ENCODE measurements around the gene TMEM150A. TPM values are rescaled to one million over a fixed set of nuclear protein-coding genes. Genes with fewer than 3 reads are reported as not detected.
"Not testable (repeated sequence)": the region's sequence is repeated elsewhere in the genome, so short reads cannot be mapped to it uniquely, and the experiment has no call there.

TMEM150A gene
- total RNA-seq, 1 donor from 2014 or later: 9.2 TPM

DNA sequence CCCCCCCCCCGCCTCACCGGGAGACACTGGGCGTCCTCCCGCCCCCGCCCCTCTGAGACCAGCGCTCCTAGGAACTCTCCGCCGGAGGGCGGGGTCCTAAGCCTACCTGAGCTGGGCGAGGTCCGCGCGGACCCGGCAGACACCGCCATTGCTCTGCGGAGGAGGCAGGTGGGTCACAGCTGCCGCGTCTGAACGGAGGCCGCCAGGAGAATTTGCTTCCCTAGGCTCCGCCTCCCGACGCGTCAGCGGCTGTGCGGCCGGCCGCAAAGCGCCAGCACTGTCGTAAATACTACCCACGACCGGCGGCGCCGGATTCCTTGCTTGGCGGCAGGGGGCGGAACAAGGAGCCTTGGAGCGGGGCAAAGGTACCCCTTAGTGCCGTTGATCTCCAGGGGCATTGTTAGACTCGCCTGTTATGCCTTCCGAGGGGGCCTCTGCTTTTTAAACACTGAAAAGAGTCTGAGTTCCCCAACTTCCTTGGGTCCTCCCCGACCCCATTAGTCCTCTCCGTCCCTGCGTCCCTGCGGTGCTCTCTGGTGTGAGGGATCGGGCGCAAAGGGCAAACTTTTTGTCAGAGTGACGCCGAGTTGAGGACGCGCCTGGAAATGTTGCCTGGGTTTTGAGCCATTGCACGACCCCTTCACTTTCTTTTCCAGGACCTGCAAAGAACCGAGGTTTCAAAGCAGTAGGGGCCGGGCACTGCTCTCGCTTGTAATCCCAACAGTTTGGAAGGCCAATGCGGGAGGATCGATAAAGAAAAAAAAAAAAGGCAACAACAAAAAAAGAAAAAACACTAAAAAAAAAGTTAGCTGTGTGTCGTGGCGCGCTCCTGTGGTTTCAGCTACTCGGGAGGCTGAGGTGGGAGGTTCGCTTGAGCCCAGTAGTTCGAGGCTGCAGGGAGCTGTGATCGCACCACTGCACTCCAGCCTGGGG, 41.0 kb downstream of the TMEM150A start, which contains the start of gene GGCX:
GGCX (minus strand) TSS at position 214 of the 933 bp plus-strand sequence; CDS start at position 149, 65 bp downstream.
- FAIRE-seq: no peak
- TF ChIP-seq, protein P1, sequence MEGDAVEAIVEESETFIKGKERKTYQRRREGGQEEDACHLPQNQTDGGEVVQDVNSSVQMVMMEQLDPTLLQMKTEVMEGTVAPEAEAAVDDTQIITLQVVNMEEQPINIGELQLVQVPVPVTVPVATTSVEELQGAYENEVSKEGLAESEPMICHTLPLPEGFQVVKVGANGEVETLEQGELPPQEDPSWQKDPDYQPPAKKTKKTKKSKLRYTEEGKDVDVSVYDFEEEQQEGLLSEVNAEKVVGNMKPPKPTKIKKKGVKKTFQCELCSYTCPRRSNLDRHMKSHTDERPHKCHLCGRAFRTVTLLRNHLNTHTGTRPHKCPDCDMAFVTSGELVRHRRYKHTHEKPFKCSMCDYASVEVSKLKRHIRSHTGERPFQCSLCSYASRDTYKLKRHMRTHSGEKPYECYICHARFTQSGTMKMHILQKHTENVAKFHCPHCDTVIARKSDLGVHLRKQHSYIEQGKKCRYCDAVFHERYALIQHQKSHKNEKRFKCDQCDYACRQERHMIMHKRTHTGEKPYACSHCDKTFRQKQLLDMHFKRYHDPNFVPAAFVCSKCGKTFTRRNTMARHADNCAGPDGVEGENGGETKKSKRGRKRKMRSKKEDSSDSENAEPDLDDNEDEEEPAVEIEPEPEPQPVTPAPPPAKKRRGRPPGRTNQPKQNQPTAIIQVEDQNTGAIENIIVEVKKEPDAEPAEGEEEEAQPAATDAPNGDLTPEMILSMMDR (IDR thresholded peaks at IDR 0.05; ENCODE audit: insufficient read depth, low read length, severe bottlenecking): peak; percentile 15
- peaks cover 4% of the 10 kb centered on the region for H3K36me3 ChIP-seq (ENCODE audit: control insufficient read depth, insufficient read depth, low read length)
- peak within 1 kb of the TSS; percentile 68 for H3K4me3 ChIP-seq (ENCODE audit: low read depth, low read length)
- H3K27me3 ChIP-seq (ENCODE audit: control insufficient read depth, insufficient read depth, low read length): no peaks in the 10 kb centered on the region
- DNase-seq (ENCODE audit: low read depth): peak; percentile 85

DNA sequence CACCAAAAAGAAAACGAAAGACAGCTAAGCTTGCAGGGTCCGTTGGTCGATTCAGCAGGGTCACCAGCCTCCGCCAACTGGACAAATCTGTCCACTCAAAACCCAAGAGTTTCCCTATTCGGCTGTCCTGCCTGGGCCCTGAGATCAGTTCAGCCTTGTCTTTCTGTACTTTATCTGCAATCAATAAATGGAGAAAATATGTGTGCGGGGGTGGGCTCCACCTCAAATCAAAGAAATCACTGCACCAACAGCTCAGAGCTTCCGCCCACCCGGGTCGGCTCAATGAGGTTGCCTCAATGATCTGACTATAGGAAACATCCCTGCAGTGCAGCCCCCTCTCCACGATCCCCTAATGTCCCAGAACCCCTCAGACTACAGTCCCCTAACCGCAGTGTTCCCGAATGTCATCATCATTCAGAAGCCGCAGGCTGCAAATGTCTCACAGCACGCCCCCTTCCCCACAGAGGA, 41.7 kb downstream of the TMEM150A start:
- TF ChIP-seq, protein P1 (IDR thresholded peaks at IDR 0.05; ENCODE audit: insufficient read depth, low read length, severe bottlenecking): no peak
- Histone ChIP-seq H3K4me3 (ENCODE audit: low read depth, low read length) (peak overlapping the region; percentile 68), H3K27me3 (ENCODE audit: control insufficient read depth, insufficient read depth, low read length) (no peaks in the 10 kb centered on the region), H3K36me3 (ENCODE audit: control insufficient read depth, insufficient read depth, low read length) (peaks cover 4% of the 10 kb centered on the region)
- FAIRE-seq (no peak), DNase-seq (ENCODE audit: low read depth) (no peak)

DNA sequence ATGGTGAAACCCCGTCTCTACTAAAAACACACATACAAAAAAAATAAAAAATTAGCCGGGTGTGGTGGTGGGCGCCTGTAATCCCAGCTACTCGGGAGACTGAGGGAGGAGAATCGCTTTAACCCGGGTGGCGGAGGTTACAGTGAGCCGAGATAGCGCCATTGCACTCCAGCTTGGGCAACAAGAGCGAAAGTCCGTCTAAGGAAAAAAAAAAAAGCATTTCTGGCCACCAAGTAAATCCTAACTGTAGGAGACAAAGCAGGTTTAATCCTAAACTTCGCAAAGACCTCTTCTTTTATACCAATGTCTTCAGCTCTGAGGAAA, 42.1 kb downstream of the TMEM150A start:
- not testable (repeated sequence) for FAIRE-seq; DNase-seq (ENCODE audit: low read depth); H3K36me3 ChIP-seq (ENCODE audit: control insufficient read depth, insufficient read depth, low read length); H3K27me3 ChIP-seq (ENCODE audit: control insufficient read depth, insufficient read depth, low read length)
- peak overlapping the region; percentile 68 for H3K4me3 ChIP-seq (ENCODE audit: low read depth, low read length)

DNA sequence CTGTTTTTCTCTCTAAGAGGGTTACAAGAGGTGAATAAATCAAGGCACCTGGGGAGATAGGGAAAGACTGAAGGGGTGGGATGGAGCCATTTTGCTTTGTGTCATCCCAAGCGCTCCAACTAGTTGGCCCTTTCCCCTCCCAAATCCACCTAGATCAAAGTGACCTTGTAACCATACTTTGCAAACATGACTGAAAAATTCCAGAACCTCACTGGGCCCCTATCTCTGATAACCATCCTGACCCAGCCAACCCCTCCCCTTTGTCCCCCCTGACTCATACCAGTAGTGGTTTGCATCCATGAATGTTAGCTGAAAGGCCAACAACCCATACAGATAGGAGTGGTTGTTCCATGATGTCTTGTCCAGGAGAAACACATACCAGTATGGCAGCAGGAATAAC, 44.3 kb downstream of the TMEM150A start:
- no peaks in the 10 kb centered on the region for H3K27me3 ChIP-seq (ENCODE audit: control insufficient read depth, insufficient read depth, low read length)
- FAIRE-seq: no peak
- DNase-seq (ENCODE audit: low read depth): no peak
- peaks cover 9% of the 10 kb centered on the region for H3K36me3 ChIP-seq (ENCODE audit: control insufficient read depth, insufficient read depth, low read length)
- H3K4me3 ChIP-seq (ENCODE audit: low read depth, low read length): no peak overlapping the region
- TF ChIP-seq, protein P1 (IDR thresholded peaks at IDR 0.05; ENCODE audit: insufficient read depth, low read length, severe bottlenecking): no peak

DNA sequence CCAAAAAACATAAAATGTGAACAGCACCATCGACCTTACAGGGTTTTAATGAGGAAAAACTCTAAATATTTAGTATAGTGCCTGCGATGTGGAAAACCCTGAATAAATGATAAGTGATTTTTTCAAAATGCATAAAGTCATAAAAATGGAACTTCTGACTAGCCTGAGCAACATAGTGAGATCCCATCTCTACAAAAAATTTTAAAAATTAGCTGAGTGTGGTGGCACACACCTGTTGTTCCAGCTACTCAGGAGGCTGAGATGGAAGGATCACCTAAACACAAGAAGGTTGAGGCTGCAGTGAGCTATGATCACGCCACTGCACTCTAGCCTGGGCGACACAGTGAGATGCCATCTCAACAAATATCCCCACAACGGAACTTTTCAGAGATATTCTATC, 45.4 kb downstream of the TMEM150A start:
- no peak for DNase-seq (ENCODE audit: low read depth)
- TF ChIP-seq, protein P1 (IDR thresholded peaks at IDR 0.05; ENCODE audit: insufficient read depth, low read length, severe bottlenecking): no peak
- no peak for FAIRE-seq
- Histone ChIP-seq H3K27me3 (ENCODE audit: control insufficient read depth, insufficient read depth, low read length) (no peaks in the 10 kb centered on the region), H3K4me3 (ENCODE audit: low read depth, low read length) (no peak overlapping the region), H3K36me3 (ENCODE audit: control insufficient read depth, insufficient read depth, low read length) (peaks cover 13% of the 10 kb centered on the region)

DNA sequence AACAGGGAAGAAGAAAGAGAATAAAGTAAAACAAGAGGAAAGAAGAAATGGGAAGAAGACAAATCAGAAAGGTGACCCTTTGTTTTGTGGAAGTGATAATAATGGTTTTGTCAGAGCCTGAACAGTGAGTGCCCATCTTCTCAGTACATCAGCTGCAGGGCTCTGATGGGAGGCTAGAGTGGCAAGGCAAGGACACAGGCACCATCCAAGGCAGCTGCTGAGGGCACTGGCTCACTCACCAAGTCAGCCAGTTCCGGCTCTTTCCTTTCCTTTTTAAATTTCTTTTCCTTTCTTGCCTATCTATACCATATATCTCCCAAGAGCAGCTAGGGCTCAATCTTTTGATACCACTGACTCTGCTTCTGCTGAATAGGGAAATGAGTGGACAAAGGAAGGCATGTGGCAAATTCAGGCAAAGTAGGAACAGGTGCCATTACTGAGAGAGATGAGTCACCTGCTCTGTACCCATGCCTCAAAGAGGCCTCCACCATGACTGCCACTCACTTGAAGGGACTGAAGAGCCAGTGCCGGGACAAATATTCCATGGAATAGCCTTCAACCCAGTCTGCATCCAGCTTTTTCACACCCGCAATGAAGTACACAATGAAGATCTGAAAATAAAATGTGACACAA, 47.4 kb downstream of the TMEM150A start:
- FAIRE-seq: no peak
- TF ChIP-seq, protein P1 (IDR thresholded peaks at IDR 0.05; ENCODE audit: insufficient read depth, low read length, severe bottlenecking): no peak
- no peak for DNase-seq (ENCODE audit: low read depth)
- Histone ChIP-seq H3K36me3 (ENCODE audit: control insufficient read depth, insufficient read depth, low read length) (peaks cover 13% of the 10 kb centered on the region), H3K27me3 (ENCODE audit: control insufficient read depth, insufficient read depth, low read length) (no peaks in the 10 kb centered on the region), H3K4me3 (ENCODE audit: low read depth, low read length) (no peak overlapping the region)

Data from bronchial epithelial cell (primary cell).